ENCODE data around the gene ERC1. TPM values are rescaled to one million over a fixed set of nuclear protein-coding genes. Genes with fewer than 3 reads are reported as not detected.

The ERC1 gene
- total and polyA plus RNA-seq, 2 donors (not counting 3 experiments of a cell fraction or from before 2014, with no cell fraction given) = 11.7 to 66.1 TPM

DNA sequence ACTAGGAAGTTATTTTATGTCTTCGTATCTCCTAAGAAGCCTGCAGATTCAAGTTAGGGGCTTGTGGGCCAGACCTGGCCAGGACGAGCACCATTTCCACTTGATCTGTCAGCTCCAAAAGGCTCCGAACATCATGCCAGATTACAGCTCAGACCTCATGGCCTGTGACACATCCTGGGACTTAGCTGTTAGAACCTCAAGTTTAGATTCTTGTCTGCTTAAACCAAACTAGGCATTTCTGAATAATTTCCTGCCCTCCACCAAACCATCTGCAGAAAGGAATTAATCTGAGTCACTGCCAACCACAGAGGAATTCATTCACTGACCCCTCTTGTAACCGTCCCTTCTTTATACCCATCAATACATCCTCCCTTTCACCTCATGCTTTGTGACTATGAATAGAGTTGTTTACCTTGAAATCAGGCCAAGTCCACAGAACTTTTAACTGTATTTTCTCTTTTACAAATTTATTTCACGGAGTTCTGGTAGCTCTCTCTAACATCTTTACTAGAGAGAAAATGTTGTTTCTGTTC lies 483.1 kb downstream of the ERC1 start:
- BruUV-seq (replicated peaks) = no TSS peak
- FAIRE-seq = peak; percentile 98
- DNase-seq (ENCODE audit: low read depth, low spot score) = peak; percentile 87
- intact Hi-C loops (cut with micrococcal nuclease) = loop anchor here (1.0 to 5.0 kb wide), 4 partner anchors 10 to 357 kb away; no protein-coding TSS in a partner anchor
- H3K4me2 ChIP-seq (ENCODE audit: insufficient read depth, low read length) = peak overlapping the region; percentile 78
- H3K27ac ChIP-seq (ENCODE audit: insufficient read depth, low read depth, low read length) = peak overlapping the region; percentile 53
- no peaks in the 10 kb centered on the region for H3K9me1 ChIP-seq (replicated peaks; ENCODE audit: control insufficient read depth, extremely low read depth, insufficient read depth, low read length)
- CTCF ChIA-PET = interaction anchor here (0.8 to 4.1 kb wide), 5 partner anchors 10 to 358 kb away, joined by 3 to 40 read pairs (median 3); no protein-coding TSS in a partner anchor
- no peaks in the 10 kb centered on the region for H3K36me3 ChIP-seq (ENCODE audit: control insufficient read depth in 2 of 2, extremely low read depth in 1 of 2, insufficient read depth in 2 of 2, low read length in 2 of 2)
- POLR2A ChIA-PET = interaction anchor here (0.6 to 1.0 kb wide), 2 partner anchors 10 to 60 kb away, joined by 3 to 10 read pairs; no protein-coding TSS in a partner anchor
- H2AFZ ChIP-seq (ENCODE audit: low read depth, low read length) = no peak overlapping the region
- H3K4me3 ChIP-seq (replicated peaks in 1 of 3; ENCODE audit: insufficient read depth in 1 of 3, low read depth in 1 of 3, low read length in 3 of 3) = peak overlapping the region in 1 of 3 experiments; percentile 33
- peak overlapping the region; percentile 23 for H3K9ac ChIP-seq (replicated peaks; ENCODE audit: extremely low read depth, insufficient read depth, low read length)
- H3K27me3 ChIP-seq (ENCODE audit: control insufficient read depth in 2 of 2, insufficient read depth in 2 of 2, low read length in 2 of 2) = peaks cover 9 to 32% of the 10 kb centered on the region in 2 experiments
- H3K79me2 ChIP-seq (ENCODE audit: control insufficient read depth, insufficient read depth, low read length) = no peaks in the 10 kb centered on the region
- TF ChIP-seq GATA2 (IDR thresholded peaks at IDR 0.05; ENCODE audit: insufficient read depth, insufficient read length, low read depth, low read length) (peak; percentile 97), POLR2A (IDR thresholded peaks at IDR 0.05; ENCODE audit: low read depth, low read length) (peak; percentile 52), JUN (IDR thresholded peaks at IDR 0.05; ENCODE audit: borderline replicate concordance, insufficient read depth, insufficient read length, low read depth) (peak; percentile 79), POLR2AphosphoS5 (IDR thresholded peaks at IDR 0.05; ENCODE audit: insufficient read depth, low read depth, low read length) (peak; percentile 98), MYC (IDR thresholded peaks at IDR 0.05; ENCODE audit: low read depth, low read length) (peak; percentile 39), FOS (IDR thresholded peaks at IDR 0.05; ENCODE audit: borderline replicate concordance, insufficient read depth, low read length) (peak; percentile 99), MAX (IDR thresholded peaks at IDR 0.05; ENCODE audit: insufficient read depth, insufficient read length) (no peak), EZH2 (IDR thresholded peaks at IDR 0.05; ENCODE audit: borderline replicate concordance, low read depth, low read length, severe bottlenecking) (no peak)
- TF ChIP-seq, protein P1, sequence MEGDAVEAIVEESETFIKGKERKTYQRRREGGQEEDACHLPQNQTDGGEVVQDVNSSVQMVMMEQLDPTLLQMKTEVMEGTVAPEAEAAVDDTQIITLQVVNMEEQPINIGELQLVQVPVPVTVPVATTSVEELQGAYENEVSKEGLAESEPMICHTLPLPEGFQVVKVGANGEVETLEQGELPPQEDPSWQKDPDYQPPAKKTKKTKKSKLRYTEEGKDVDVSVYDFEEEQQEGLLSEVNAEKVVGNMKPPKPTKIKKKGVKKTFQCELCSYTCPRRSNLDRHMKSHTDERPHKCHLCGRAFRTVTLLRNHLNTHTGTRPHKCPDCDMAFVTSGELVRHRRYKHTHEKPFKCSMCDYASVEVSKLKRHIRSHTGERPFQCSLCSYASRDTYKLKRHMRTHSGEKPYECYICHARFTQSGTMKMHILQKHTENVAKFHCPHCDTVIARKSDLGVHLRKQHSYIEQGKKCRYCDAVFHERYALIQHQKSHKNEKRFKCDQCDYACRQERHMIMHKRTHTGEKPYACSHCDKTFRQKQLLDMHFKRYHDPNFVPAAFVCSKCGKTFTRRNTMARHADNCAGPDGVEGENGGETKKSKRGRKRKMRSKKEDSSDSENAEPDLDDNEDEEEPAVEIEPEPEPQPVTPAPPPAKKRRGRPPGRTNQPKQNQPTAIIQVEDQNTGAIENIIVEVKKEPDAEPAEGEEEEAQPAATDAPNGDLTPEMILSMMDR (IDR thresholded peaks at IDR 0.05; ENCODE audit: extremely low read depth in 1 of 2, insufficient read depth in 1 of 2, low read depth in 1 of 2, low read length in 2 of 2) = no peak
- no peaks in the 10 kb centered on the region for H3K9me3 ChIP-seq (replicated peaks; ENCODE audit: control insufficient read depth, insufficient read depth, low read length)
- dilution Hi-C loops (cut with MboI; ENCODE audit: extremely low pct_ligation_motif_present, low sequenced_read_pairs) = no loop called here
- peaks cover 5% of the 10 kb centered on the region for H4K20me1 ChIP-seq (replicated peaks; ENCODE audit: control insufficient read depth, extremely low read depth, insufficient read depth, low read length)
- peaks cover 27% of the 10 kb centered on the region for H3K4me1 ChIP-seq (ENCODE audit: control insufficient read depth, extremely low read depth, insufficient read depth, low read length)
